ENCODE data around the gene TM9SF2. TPM values are rescaled to one million over a fixed set of nuclear protein-coding genes. Genes with fewer than 3 reads are reported as not detected.

The TM9SF2 gene
- polyA plus RNA-seq, 3 donors: 54.0 to 255 (median 218) TPM

DNA sequence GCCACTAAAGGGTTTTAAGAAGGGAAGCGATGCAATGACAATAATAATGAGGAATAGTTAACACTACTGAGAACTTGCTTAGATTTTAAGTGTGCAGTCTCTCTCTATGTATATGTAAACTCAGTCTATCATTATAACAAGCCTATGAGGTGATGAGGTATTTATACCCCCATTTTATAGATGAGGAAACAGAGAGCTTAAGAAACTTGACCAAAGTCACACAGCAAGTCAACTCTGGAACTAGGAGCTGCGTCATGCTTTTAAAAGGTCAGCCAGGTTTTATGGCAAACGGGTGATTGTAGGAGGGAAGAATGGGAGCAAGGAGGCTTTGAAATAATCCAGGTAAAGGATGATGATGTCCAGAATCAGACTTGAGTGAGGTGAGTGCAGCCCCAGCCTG, 103.4 kb downstream of the TM9SF2 start:
- no peaks in the 10 kb centered on the region for H3K36me3 ChIP-seq (replicated peaks in 1 of 2; ENCODE audit: control insufficient read depth in 1 of 2, insufficient read depth in 2 of 2, low read length in 2 of 2)
- H3K9ac ChIP-seq (ENCODE audit: insufficient read depth, low read length, poor library complexity, severe bottlenecking): no peak overlapping the region
- H3K4me3 Mint-ChIP-seq: no peak overlapping the region
- peaks cover 21% of the 10 kb centered on the region for H3K4me1 Mint-ChIP-seq
- H3K27me3 Mint-ChIP-seq (ENCODE audit: low read depth in 3 of 3): peaks cover 3 to 15% (median 15%) of the 10 kb centered on the region in 3 donors
- no peaks in the 10 kb centered on the region for H3K27me3 ChIP-seq (ENCODE audit: control insufficient read depth in 2 of 2, insufficient read depth in 2 of 2, low read length in 2 of 2)
- H4K20me1 ChIP-seq (ENCODE audit: insufficient read depth, low read length): no peaks in the 10 kb centered on the region
- no peaks in the 10 kb centered on the region for H3K79me2 ChIP-seq (ENCODE audit: insufficient read depth, low read length)
- no peak for TF ChIP-seq CTCF (IDR thresholded peaks at IDR 0.05)
- no peaks in the 10 kb centered on the region for H3K9me3 ChIP-seq (replicated peaks in 1 of 2; ENCODE audit: control insufficient read depth in 1 of 2, insufficient read depth in 1 of 2, low read length in 2 of 2)
- H3K9me3 Mint-ChIP-seq: peaks cover 0 to 4% (median 0%) of the 10 kb centered on the region in 7 donors
- no peak overlapping the region for H3K4me3 ChIP-seq (replicated peaks in 1 of 3; ENCODE audit: low read depth in 2 of 3, low read length in 3 of 3)
- no CpG with 5 or more reads among the region's 3 CpGs for WGBS (ENCODE audit: insufficient coverage)
- H3K27ac Mint-ChIP-seq: no peak overlapping the region
- H3K4me1 ChIP-seq (ENCODE audit: control insufficient read depth in 1 of 2, insufficient read depth in 2 of 2, low read length in 2 of 2): peaks cover 12 to 18% of the 10 kb centered on the region in 2 donors
- intact Hi-C loops (cut with micrococcal nuclease): loop anchor here in 1 of 2 donors (10.0 kb wide), 1 partner anchor 100 kb away; the partner anchor contains the start of gene TM9SF2
- H3K27ac ChIP-seq (ENCODE audit: low read depth in 1 of 2, low read length in 2 of 2): no peak overlapping the region
- DNase-seq: no peak
- H3K36me3 Mint-ChIP-seq: peaks cover 0 to 3% of the 10 kb centered on the region in 2 donors
- H2AFZ ChIP-seq (ENCODE audit: insufficient read depth, low read depth, low read length, poor library complexity, severe bottlenecking): no peak overlapping the region
- H3K4me2 ChIP-seq (replicated peaks; ENCODE audit: extremely low read depth, low read length, poor library complexity, severe bottlenecking): no peak overlapping the region

- Mint-ChIP-seq H3K27ac (peak overlapping the region in 6 of 7 donors; percentile 35 to 87 (median 65)), H3K27me3 (ENCODE audit: low read depth in 3 of 3) (peaks cover 3 to 17% (median 15%) of the 10 kb centered on the region in 3 donors), H3K4me3 (peak overlapping the region; percentile 87 to 93), H3K36me3 (peaks cover 0 to 3% of the 10 kb centered on the region in 2 donors), H3K4me1 (peaks cover 21% of the 10 kb centered on the region), H3K9me3 (peaks cover 0 to 4% (median 0%) of the 10 kb centered on the region in 7 donors)
- Histone ChIP-seq H3K4me3 (replicated peaks in 1 of 3; ENCODE audit: low read depth in 2 of 3, low read length in 3 of 3) (peak overlapping the region; percentile 68 to 84 (median 69)), H3K9ac (ENCODE audit: insufficient read depth, low read length, poor library complexity, severe bottlenecking) (peak overlapping the region; percentile 19), H3K9me3 (replicated peaks in 1 of 2; ENCODE audit: control insufficient read depth in 1 of 2, insufficient read depth in 1 of 2, low read length in 2 of 2) (no peaks in the 10 kb centered on the region), H3K27me3 (ENCODE audit: control insufficient read depth in 2 of 2, insufficient read depth in 2 of 2, low read length in 2 of 2) (no peaks in the 10 kb centered on the region), H3K4me1 (ENCODE audit: control insufficient read depth in 1 of 2, insufficient read depth in 2 of 2, low read length in 2 of 2) (peaks cover 12 to 18% of the 10 kb centered on the region in 2 donors), H3K4me2 (replicated peaks; ENCODE audit: extremely low read depth, low read length, poor library complexity, severe bottlenecking) (peak overlapping the region; percentile 89), H4K20me1 (ENCODE audit: insufficient read depth, low read length) (no peaks in the 10 kb centered on the region), H3K79me2 (ENCODE audit: insufficient read depth, low read length) (no peaks in the 10 kb centered on the region), H2AFZ (ENCODE audit: insufficient read depth, low read depth, low read length, poor library complexity, severe bottlenecking) (peak overlapping the region; percentile 98), H3K36me3 (replicated peaks in 1 of 2; ENCODE audit: control insufficient read depth in 1 of 2, insufficient read depth in 2 of 2, low read length in 2 of 2) (no peaks in the 10 kb centered on the region), H3K27ac (ENCODE audit: low read depth in 1 of 2, low read length in 2 of 2) (peak overlapping the region in 1 of 2 donors; percentile 6)
- intact Hi-C loops (cut with micrococcal nuclease): loop anchor here in 1 of 2 donors (10.0 kb wide), 1 partner anchor 101 kb away; the partner anchor contains the start of gene TM9SF2
- 11% methylated on average over 15 of the region's 18 CpGs for WGBS (ENCODE audit: insufficient coverage)
- peak; percentile 23 to 33 (median 24) for DNase-seq
- no peak for TF ChIP-seq CTCF (IDR thresholded peaks at IDR 0.05)
Observed at GRCh38 chr13:99605420-99606323, 104.4 kb downstream of the TM9SF2 start.

Data from CD14-positive monocyte (primary cell).